GM13977 (cell line): ENCODE results near the gene EPB41L3.

Experiments used
- DNase-seq: peaks from one replicate; pipeline ENCODE4 v3.0.0; 2012; ENCODE audit warnings: low spot score
- CTCF ChIP-seq: IDR thresholded peaks from 2 replicates; pipeline ENCODE4 v1.5.1; 2012; ENCODE audit warnings: mild to moderate bottlenecking, control low read depth; ENCODE audit not compliant: insufficient read depth; ENCODE audit errors: extremely low read depth, missing control alignments
- in situ Hi-C: fragments of 300-500 bp; cut with MboI; formaldehyde crosslinking; loops from one replicate; pipeline ENCODE4 v1.12.0; 2022; ENCODE audit warnings: low sequenced_read_pairs, low pct_unique_long_range_greater_than_20kb, mixed read lengths, inconsistent platforms; ENCODE audit not compliant: unreplicated experiment

The EPB41L3 gene

DNA sequence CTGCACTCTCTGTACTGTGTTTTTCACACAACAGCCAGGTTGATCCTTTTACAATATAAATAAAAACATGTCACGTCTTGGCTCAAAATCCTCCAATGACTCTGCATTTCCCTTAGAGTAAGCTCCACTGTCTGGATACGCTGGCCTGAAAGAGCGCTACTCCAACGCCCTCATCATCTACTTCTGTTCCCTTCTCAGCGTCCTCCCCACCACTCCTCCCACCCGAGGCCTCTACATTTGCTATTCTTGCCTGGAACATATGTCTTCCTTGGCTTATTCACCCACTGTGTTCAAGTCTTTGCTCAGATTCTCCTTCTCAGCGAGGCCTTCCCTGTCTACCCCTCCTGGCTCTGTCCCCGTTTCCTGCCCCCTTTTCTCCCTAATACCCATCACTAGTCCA is 37.6 kb downstream of the EPB41L3 start:
- TF ChIP-seq CTCF, result no peak
- in situ Hi-C loops, result loop anchor here (25.0 kb wide), 1 partner anchor 94 kb away; no protein-coding TSS in a partner anchor

GRCh38 chr18:5503740-5504139 is 40.1 kb downstream of the EPB41L3 start:
- no peak for TF ChIP-seq CTCF
- in situ Hi-C loops, result loop anchor here (25.0 kb wide), 1 partner anchor 91 kb away; no protein-coding TSS in a partner anchor
- no peak for DNase-seq

More for the DNA sequence above, 37.6 kb downstream of the EPB41L3 start:
- no peak for DNase-seq

DNA sequence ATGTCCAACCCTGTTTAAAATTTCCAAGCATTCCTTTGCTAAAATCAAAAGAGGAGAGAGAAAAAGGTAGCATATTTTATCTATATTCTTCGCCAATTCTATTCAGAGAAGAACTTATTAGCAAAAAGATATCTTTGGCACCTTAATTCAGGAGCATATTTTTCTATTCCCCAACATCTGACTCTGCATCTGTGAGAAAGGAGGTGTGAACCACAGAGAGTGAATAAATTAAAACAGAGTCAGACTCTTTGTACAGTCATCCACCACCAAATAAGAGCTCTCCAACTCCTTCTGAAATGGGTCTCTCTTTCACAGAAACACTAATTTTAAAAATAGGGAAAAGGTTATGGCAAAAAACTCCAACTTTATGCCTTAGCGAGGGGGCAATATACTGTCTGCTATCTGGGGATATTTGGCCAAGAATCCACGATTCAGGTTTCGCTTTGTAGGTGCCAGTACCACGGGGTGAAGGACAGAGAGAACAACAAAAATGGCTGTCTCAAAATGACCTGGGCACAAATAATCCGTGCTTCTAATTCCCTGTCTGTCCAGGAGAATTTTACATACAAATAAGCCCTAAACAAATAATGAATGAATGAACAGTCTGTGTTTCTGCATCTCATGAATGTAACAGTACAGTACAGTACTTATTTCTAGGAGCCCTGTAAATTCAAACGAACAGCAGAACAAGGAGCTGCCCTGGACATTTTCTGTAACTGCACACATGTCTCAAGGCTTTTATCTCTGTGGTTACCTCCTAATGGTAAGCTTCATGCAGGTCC is 43.4 kb downstream of the EPB41L3 start:
- in situ Hi-C loops, result loop anchor here (25.0 kb wide), 1 partner anchor 88 kb away; no protein-coding TSS in a partner anchor
- no peak for DNase-seq
- TF ChIP-seq CTCF, result no peak

- in situ Hi-C loops, result loop anchor here (25.0 kb wide), 1 partner anchor 89 kb away; no protein-coding TSS in a partner anchor
- no peak for TF ChIP-seq CTCF
- no peak for DNase-seq
Observed at GRCh38 chr18:5498452-5498851, 45.3 kb downstream of the EPB41L3 start.

GRCh38 chr18:5496305-5496704 is 47.5 kb downstream of the EPB41L3 start:
- no peak for TF ChIP-seq CTCF
- no peak for DNase-seq
- in situ Hi-C loops, result loop anchor here (25.0 kb wide), 1 partner anchor 91 kb away; no protein-coding TSS in a partner anchor

- no peak for TF ChIP-seq CTCF
- in situ Hi-C loops, result loop anchor here (25.0 kb wide), 1 partner anchor 96 kb away; no protein-coding TSS in a partner anchor
- DNase-seq, result no peak
Observed at GRCh38 chr18:5490753-5491480, 52.9 kb downstream of the EPB41L3 start.
